GM23338 (cell line): Measurements from ENCODE around the gene TAF4. TPM values are rescaled to one million over a fixed set of nuclear protein-coding genes. Genes with fewer than 3 reads are reported as not detected.

Experiments
- ATAC-seq: fragments of 200-7000 bp; cut with Tn5 transposase; 3 replicates; pipeline ENCODE4 v1.9.1; 2020
- DNase-seq: peaks from one replicate; pipeline ENCODE4 v3.0.0-alpha.2; 2015; ENCODE audit warnings: low spot score
- H2AFZ ChIP-seq: fragments of 200-600 bp; sonication (generic); 2 replicates; pipeline ENCODE4 v1.8.0; 2016; ENCODE audit warnings: antibody characterized with exemption, mild to moderate bottlenecking, moderate library complexity
- H3F3A ChIP-seq: fragments of 200-600 bp; sonication (generic); replicated peaks from 2 replicates; pipeline ENCODE4 v1.8.0; 2017; ENCODE audit warnings: antibody characterized with exemption, mixed run types, low read depth
- H3K27ac ChIP-seq: fragments of 200-600 bp; sonication (generic); 2 replicates; pipeline ENCODE4 v1.6.1; 2016; ENCODE audit warnings: low read depth
- H3K27me3 ChIP-seq: fragments of 200-600 bp; sonication (generic); 2 replicates; pipeline ENCODE4 v1.8.0; 2016; ENCODE audit warnings: mild to moderate bottlenecking, mixed run types, moderate library complexity; ENCODE audit not compliant: insufficient read depth
- H3K36me3 ChIP-seq: fragments of 200-600 bp; sonication (generic); 2 replicates; pipeline ENCODE4 v1.8.0; 2016; ENCODE audit warnings: mild to moderate bottlenecking; ENCODE audit not compliant: insufficient read depth
- H3K4me1 ChIP-seq: fragments of 200-600 bp; sonication (generic); 2 replicates; pipeline ENCODE4 v1.8.0; 2016; ENCODE audit warnings: mild to moderate bottlenecking, moderate library complexity; ENCODE audit not compliant: insufficient read depth
- H3K4me2 ChIP-seq: fragments of 200-600 bp; sonication (generic); 2 replicates; pipeline ENCODE4 v1.7.1; 2017; ENCODE audit warnings: mixed run types
- H3K4me3 ChIP-seq: fragments of 200-600 bp; sonication (generic); 2 replicates; pipeline ENCODE4 v1.6.1; 2016; ENCODE audit warnings: mixed run types
- H3K79me2 ChIP-seq: fragments of 200-600 bp; sonication (generic); replicated peaks from 2 replicates; pipeline ENCODE4 v1.8.0; 2017; ENCODE audit warnings: mild to moderate bottlenecking; ENCODE audit not compliant: insufficient read depth
- H3K9me2 ChIP-seq: fragments of 200-600 bp; sonication (generic); 2 replicates; pipeline ENCODE4 v1.8.0; 2017; ENCODE audit not compliant: insufficient read depth
- H4K20me1 ChIP-seq: fragments of 200-600 bp; sonication (generic); replicated peaks from 2 replicates; pipeline ENCODE4 v1.8.0; 2017; ENCODE audit warnings: mild to moderate bottlenecking; ENCODE audit not compliant: insufficient read depth
- H3K27ac Mint-ChIP-seq: 2 replicates; pipeline ENCODE4 v1.8.0; 2020; ENCODE audit warnings: inconsistent platforms, mild to moderate bottlenecking, moderate library complexity, mixed read lengths
- H3K27me3 Mint-ChIP-seq: 3 replicates; pipeline ENCODE4 v1.8.0; 2022; ENCODE audit warnings: low read depth, mild to moderate bottlenecking, moderate library complexity, mixed read lengths, inconsistent platforms; ENCODE audit not compliant: insufficient read depth, poor library complexity
- H3K36me3 Mint-ChIP-seq: 3 replicates; pipeline ENCODE4 v1.8.0; 2021; ENCODE audit warnings: low read depth, mild to moderate bottlenecking, inconsistent platforms, moderate library complexity, mixed read lengths
- H3K4me1 Mint-ChIP-seq: 3 replicates; pipeline ENCODE4 v1.8.0; 2020; ENCODE audit warnings: mild to moderate bottlenecking, inconsistent platforms, mixed read lengths
- H3K4me3 Mint-ChIP-seq: 3 replicates; pipeline ENCODE4 v1.8.0; 2021; ENCODE audit warnings: moderate library complexity, mild to moderate bottlenecking, inconsistent platforms, mixed read lengths
- H3K9me3 Mint-ChIP-seq: 3 replicates; pipeline ENCODE4 v1.8.0; 2020; ENCODE audit warnings: moderate library complexity, mild to moderate bottlenecking, inconsistent platforms, mixed read lengths
- CTCF ChIP-seq, 2 experiments: fragments of 200-600 bp in 1 of 2; sonication (generic) in 1 of 2; conservative IDR thresholded peaks; 2 replicates each; pipeline versions ENCODE4 v1.5.1 to v1.6.1; 2016 to 2017; ENCODE audit warnings: antibody characterized with exemption in 2 of 2, low read depth in 2 of 2, mild to moderate bottlenecking in 2 of 2, moderate library complexity in 1 of 2
- EZH2phosphoT487 ChIP-seq: fragments of 200-600 bp; sonication (generic); IDR thresholded peaks from one replicate; pipeline ENCODE4 v1.8.1; 2018; ENCODE audit warnings: antibody characterized with exemption; ENCODE audit not compliant: unreplicated experiment
- POLR2AphosphoS5 ChIP-seq: IDR thresholded peaks from 2 replicates; pipeline ENCODE4 v1.6.1; 2016; ENCODE audit warnings: antibody characterized with exemption, low read depth
- REST ChIP-seq: IDR thresholded peaks from one replicate; pipeline ENCODE4 v1.6.1; 2018; ENCODE audit warnings: antibody characterized with exemption; ENCODE audit not compliant: unreplicated experiment
- ZNF114 ChIP-seq: fragments of 250-450 bp; sonication (Bioruptor Pico); IDR thresholded peaks from 2 replicates; pipeline ENCODE4 v1.5.0; 2020; ENCODE audit warnings: mild to moderate bottlenecking, moderate library complexity
- ZNF462 ChIP-seq: fragments of 250-450 bp; sonication (Bioruptor Pico); IDR thresholded peaks from 2 replicates; pipeline ENCODE4 v1.5.0; 2020; ENCODE audit warnings: mild to moderate bottlenecking, moderate library complexity
- polyA plus RNA-seq: library from polyadenylated mRNA; unstranded; fragments of >200 nt; fragmentation: Nextera tagmentation; extraction: Ambion mirVana; gene quantifications from 2 replicates; pipeline ENCODE4 v1.2.1, GENCODE V29; 2016
- total RNA-seq: library from RNA; depleted of rRNA; stranded (reverse); fragments of >200 nt; shearing (Covaris generic); gene quantifications from 2 replicates; pipeline ENCODE4 v1.2.3, GENCODE V29; 2014

The TAF4 gene
- total and polyA plus RNA-seq, 2 experiments from 2014 or later = 7.2 to 60.0 TPM

GRCh38 chr20:62053465-62054196, 12.1 kb downstream of the TAF4 start:
- DNase-seq (no peak), ATAC-seq (no peak)
- Mint-ChIP-seq H3K27ac (no peak overlapping the region), H3K4me1 (peaks cover 28% of the 10 kb centered on the region), H3K27me3 (peaks cover 17% of the 10 kb centered on the region), H3K36me3 (peaks cover 26% of the 10 kb centered on the region), H3K9me3 (peaks cover 2% of the 10 kb centered on the region; the same call in 2 of the 3 replicates), H3K4me3 (no peak overlapping the region)
- H3K4me3 ChIP-seq = no peak overlapping the region
- peaks cover 53% of the 10 kb centered on the region for H4K20me1 ChIP-seq
- H3K4me2 ChIP-seq = no peak overlapping the region
- H3K4me1 ChIP-seq = no peaks in the 10 kb centered on the region
- no peak overlapping the region for H3K27ac ChIP-seq
- H3K27me3 ChIP-seq = no peaks in the 10 kb centered on the region
- no peaks in the 10 kb centered on the region for H3F3A ChIP-seq
- no peaks in the 10 kb centered on the region for H3K36me3 ChIP-seq
- H3K9me2 ChIP-seq = no peaks in the 10 kb centered on the region
- TF ChIP-seq ZNF114 (no peak), REST (no peak), CTCF (conservative IDR thresholded peaks at IDR 0.05; ENCODE audit: low read depth in 2 of 2) (no peak), EZH2phosphoT487 (no peak), POLR2AphosphoS5 (no peak), ZNF462 (CRISPR knock-in tag) (no peak)
- peaks cover 86% of the 10 kb centered on the region for H3K79me2 ChIP-seq
- no peak overlapping the region for H2AFZ ChIP-seq
